K562 (cell line): ENCODE measurements around the gene CMTM1. TPM values are rescaled to one million over a fixed set of nuclear protein-coding genes. Genes with fewer than 3 reads are reported as not detected.

ENCODE experiments used
- BCL6 ChIP-seq: fragments of 250-450 bp; sonication (Bioruptor Pico); IDR thresholded peaks from 2 replicates; pipeline ENCODE4 v1.4.0; 2020
- ELF2 ChIP-seq: fragments of 250-450 bp; sonication (Bioruptor Pico); IDR thresholded peaks from 2 replicates; pipeline ENCODE4 v1.5.0; 2021; ENCODE audit warnings: mild to moderate bottlenecking
- FOSL1 ChIP-seq: fragments of 200-800 bp; sonication (Bioruptor generic); conservative IDR thresholded peaks from 2 replicates; pipeline ENCODE4 v1.6.1; 2016; ENCODE audit warnings: missing genetic modification characterization, missing compliant biosample characterization
- HINFP ChIP-seq: fragments of 450-650 bp; conservative IDR thresholded peaks from 2 replicates; pipeline ENCODE4 v1.6.1; 2016; ENCODE audit warnings: missing genetic modification characterization, low read depth, mild to moderate bottlenecking, control low read depth, missing compliant biosample characterization
- IRF9 ChIP-seq: fragments of 450-650 bp; IDR thresholded peaks from 2 replicates; pipeline ENCODE4 v1.6.1; 2016; ENCODE audit warnings: missing biosample characterization, missing genetic modification characterization
- THRAP3 ChIP-seq: fragments of 450-650 bp; IDR thresholded peaks from 2 replicates; pipeline ENCODE4 v1.6.1; 2016; ENCODE audit warnings: mild to moderate bottlenecking, inconsistent platforms, borderline replicate concordance
- THRB ChIP-seq: fragments of 450-650 bp; formaldehyde crosslinking; conservative IDR thresholded peaks from 2 replicates; pipeline ENCODE4 v1.4.0; 2022; ENCODE audit warnings: mild to moderate bottlenecking, missing genetic modification characterization
- ZNF239 ChIP-seq: fragments of 250-450 bp; sonication (Bioruptor Pico); IDR thresholded peaks from 2 replicates; pipeline ENCODE4 v1.4.0; 2020; ENCODE audit warnings: mild to moderate bottlenecking
- ZNF639 ChIP-seq, 2 experiments: fragments of 200-800 bp in 1 of 2; sonication (Bioruptor generic) in 1 of 2; sonication (generic) in 1 of 2; formaldehyde crosslinking in 1 of 2; IDR thresholded peaks in 1 of 2; conservative IDR thresholded peaks in 1 of 2; 2 replicates each; pipeline versions ENCODE4 v1.5.0 to v1.6.1; 2016 to 2020; ENCODE audit warnings: missing compliant biosample characterization in 1 of 2, missing genetic modification characterization in 1 of 2, missing genetic modification reagents in 1 of 2
- polyA plus RNA-seq, 8 experiments: library from polyadenylated mRNA; depleted of rRNA in 4 of 8; stranded (reverse) in 5 of 8; unstranded in 3 of 8; fragments of >200 nt; fragmentation: Nextera tagmentation in 2 of 8; fragmentation: Illumina TruSeq in 1 of 8; extraction: Ambion mirVana in 2 of 8; extraction: Trizol in 1 of 8; gene quantifications; 2 replicates each; pipeline versions ENCODE4 v1.2.1 to v1.2.3, GENCODE V29; 2011 to 2014; ENCODE audit warnings: inconsistent platforms in 1 of 8, missing spikeins in 1 of 8
- total RNA-seq, 7 experiments: library from RNA; depleted of rRNA in 6 of 7; stranded (reverse); fragments of >200 nt in 6 of 7; fragmentation: Illumina TruSeq in 2 of 7; extraction: Trizol in 2 of 7; gene quantifications; 2 replicates each; pipeline versions ENCODE4 v1.2.1 to v1.2.3, GENCODE V29; 2011 to 2021; ENCODE audit warnings: low replicate concordance in 1 of 7

Gene CMTM1
- total and polyA plus RNA-seq, 9 of the 15 experiments (the other 6 are each of a cell fraction or from before 2014, with no cell fraction given) = 0.25 to 2.6 (median 1.1) TPM; not detected in 2

- TF ChIP-seq HINFP (tag) (no peak), ELF2 (no peak), BCL6 (CRISPR knock-in tag) (no peak), THRB (CRISPR knock-in tag) (no peak), IRF9 (tag) (no peak), THRAP3 (no peak), FOSL1 (0 out of 2 replicates have a peak, but pooled peaks have one; percentile 12), ZNF239 (CRISPR knock-in tag) (no peak), ZNF639 (CRISPR knock-in tag; conservative IDR thresholded peaks at IDR 0.05 in 1 of 2, IDR thresholded peaks at IDR 0.05 in 1 of 2) (no peak)
Measured at GRCh38 chr16:66604376-66605176, 38.3 kb downstream of the CMTM1 start, which contains the start of gene CMTM3 (continued).
